Umbilical cord (tissue), 2 donors: ENCODE data around the gene OR2V1. TPM values are rescaled to one million over a fixed set of nuclear protein-coding genes. Genes with fewer than 3 reads are reported as not detected.
"Not testable (repeated sequence)": the region's sequence is repeated elsewhere in the genome, so short reads cannot be mapped to it uniquely, and the experiment has no call there.

ENCODE experiments used
- DNase-seq: peaks from one replicate; pipeline ENCODE4 v3.0.0-alpha.2; 2015; ENCODE audit warnings: low spot score
- total RNA-seq: library from RNA; depleted of rRNA; stranded (reverse); fragments of >200 nt; gene quantifications from one replicate; pipeline ENCODE4 v1.2.3, GENCODE V29; 2014; ENCODE audit warnings: low replicate concordance; ENCODE audit not compliant: insufficient read depth

The OR2V1 gene
- total RNA-seq, 1 donor from 2014 or later: 0.96 TPM

DNA sequence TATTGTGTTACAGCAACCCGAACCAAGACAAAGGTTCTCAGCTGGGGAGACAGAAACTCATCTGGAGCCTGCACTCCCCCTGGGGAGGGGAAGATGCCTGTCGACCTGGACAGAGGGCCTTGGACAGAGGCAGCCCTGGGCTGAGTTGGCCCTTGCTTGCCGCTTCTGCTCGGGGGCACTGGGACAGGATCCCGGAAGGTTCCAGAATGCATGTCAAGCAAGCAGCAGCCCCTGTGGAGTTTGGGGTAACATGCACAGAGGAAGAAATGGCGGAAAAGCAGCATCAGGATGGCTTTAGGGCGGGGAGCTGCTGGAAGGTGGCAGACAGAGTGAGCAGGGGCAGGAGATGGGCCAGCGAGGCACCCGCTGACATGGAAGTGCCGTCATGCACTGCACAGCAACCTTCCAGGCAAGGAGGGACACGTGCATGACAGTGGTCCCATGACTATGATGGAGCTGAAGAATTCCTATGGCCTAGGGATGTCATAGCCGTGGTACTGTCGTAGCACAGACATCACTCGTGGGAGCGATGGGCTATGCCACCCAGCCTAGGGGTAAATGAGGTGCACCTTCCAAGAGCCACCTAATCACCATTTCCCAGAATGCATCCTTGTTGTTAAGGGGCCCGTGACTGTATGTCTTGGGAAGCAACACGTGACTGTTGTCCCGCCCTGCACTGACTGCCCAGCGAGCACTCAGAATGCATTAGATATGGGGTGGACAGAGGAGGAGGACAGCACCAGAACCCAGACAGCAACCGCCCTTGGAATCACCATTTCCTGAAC is 26.2 kb downstream of the OR2V1 start:
- not testable (repeated sequence) for DNase-seq

DNA sequence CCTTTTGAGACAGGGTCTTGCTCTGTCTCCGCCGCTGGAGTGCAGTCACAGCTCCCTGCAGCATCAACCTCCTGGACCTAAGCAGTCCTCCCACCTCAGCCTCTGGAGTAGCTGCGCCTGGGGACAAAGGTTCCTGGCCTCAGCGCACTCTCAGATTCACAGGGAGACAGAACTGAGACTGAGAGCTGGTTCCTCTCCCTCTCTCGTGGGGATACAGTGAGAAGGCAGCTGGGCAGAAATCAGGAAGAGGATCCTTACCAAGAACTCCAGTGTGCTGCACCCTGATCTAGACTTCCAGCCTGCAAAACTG is 26.8 kb downstream of the OR2V1 start:
- not testable (repeated sequence) for DNase-seq

DNA sequence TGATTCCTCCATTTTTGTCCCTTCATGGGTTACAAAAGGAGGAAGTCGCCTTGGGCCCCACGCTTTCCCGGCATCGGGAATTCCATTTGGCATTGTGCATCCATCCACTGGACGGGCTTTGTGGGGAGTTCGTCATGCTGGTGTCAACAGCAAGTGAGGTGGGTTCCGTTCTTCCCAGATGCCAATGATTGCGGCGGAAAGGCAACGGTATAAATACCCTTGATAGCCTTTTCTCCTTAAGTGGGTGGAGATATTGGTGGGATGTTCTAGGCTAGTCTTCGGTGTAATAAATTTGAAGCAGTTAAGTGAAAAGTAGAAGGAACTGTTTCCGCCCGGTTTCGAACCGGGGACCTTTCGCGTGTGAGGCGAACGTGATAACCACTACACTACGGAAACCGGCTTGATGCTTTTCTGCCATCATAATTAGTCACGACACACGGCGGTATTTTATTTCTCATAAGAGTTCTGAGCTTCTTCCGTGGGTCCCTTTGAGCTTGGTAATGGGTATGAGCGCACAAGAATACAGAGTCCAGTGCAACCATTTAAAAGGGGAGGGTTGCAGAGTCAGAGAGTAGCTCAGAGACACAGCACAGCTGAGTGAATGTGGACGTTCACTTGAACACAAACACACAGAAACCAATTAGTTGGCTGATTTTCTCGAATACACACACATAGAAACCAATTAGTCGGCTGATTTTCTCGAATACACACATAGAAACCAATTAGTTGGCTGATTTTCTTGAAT is 28.9 kb downstream of the OR2V1 start:
- DNase-seq: not testable (repeated sequence)

DNA sequence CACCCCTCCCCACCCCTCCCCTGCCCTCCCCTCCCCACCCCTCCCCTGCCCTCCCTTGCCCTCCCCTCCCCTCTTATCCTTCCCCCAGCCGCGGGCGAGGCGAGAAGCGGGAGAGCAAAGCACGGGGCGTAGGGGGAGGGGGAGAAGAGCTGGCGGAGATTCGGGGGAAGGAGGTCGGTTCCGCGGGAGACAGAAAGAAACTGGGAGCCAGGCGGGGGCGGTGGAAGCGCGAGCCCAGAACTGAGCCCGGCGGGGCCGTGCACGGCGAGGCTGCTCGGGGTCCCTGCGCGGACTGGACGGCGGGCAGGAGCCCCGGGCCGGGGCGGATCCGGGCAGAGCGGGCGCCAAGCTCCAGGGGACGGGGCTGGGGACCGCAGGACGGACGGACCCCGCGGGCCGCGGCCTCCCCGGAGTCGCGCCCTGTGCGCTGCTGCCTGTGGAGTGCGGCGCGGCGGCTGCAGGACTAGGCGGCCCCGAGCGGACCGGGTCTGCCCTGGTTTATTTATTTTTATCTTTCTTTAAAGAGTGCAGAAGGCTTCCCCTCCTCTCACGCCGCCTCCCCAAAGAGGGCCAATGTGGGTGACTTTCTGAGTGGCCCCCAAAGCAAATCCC is 29.8 kb downstream of the OR2V1 start:
- not testable (repeated sequence) for DNase-seq

DNA sequence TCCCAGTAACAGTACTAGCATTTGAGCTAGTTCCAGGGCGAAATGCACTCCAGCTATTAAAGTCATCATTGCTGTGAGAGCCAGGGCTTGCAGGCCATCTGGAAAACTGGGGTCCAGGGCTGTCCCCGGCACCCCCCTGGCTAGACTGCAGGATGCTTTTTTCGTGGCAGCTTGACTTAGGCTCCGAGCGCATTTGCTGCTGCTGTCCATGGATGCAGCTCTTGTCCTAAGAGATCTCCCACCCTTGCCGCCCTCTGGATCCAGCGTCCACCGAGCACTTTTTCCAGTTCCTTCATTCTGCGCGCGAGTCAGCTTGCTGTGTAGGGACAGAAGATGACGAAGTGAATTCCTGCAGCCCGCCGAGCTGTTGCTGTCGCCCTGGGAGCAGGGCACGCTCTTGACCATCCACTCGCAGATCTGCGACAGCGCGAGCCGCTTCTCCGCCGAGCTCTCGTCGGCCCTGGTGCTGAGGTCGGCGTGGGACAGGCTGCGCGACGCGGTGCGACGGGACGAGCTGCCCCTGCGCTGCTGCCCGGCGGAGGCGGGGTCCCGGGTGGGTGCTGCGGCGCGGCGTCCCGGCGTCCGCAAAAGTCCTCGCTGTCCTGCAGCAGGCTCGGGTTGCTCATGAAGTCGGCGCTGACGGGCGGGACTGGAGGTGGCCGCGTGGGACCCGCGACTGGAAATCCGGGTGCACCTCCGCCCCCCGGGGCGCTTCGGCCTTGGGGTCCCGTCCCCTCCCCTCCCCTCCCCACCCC is 30.7 kb downstream of the OR2V1 start:
- DNase-seq: no peak

DNA sequence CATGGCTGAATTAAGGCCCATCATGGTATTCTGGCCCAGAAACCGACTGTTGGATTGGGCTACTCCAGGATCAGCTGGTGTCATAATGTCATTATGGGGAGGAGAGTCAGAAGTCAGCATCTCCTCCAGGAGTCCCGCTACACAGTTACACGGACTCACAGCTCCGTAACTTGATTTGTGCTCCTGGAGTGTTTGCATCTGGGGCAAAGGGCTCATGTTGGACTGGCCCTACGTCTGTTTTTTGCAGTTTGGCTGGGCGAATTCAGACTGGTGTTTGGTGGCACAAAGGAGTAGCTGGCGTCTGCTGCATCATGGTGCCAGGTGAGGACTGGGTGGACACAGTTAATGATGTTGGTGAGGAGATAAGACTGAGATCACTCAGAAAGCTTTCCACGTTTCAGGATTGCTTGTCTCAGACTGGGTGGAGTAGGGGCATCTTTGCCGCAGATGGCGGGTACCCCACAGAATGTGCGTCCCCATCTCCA is 31.3 kb downstream of the OR2V1 start:
- no peak for DNase-seq

DNA sequence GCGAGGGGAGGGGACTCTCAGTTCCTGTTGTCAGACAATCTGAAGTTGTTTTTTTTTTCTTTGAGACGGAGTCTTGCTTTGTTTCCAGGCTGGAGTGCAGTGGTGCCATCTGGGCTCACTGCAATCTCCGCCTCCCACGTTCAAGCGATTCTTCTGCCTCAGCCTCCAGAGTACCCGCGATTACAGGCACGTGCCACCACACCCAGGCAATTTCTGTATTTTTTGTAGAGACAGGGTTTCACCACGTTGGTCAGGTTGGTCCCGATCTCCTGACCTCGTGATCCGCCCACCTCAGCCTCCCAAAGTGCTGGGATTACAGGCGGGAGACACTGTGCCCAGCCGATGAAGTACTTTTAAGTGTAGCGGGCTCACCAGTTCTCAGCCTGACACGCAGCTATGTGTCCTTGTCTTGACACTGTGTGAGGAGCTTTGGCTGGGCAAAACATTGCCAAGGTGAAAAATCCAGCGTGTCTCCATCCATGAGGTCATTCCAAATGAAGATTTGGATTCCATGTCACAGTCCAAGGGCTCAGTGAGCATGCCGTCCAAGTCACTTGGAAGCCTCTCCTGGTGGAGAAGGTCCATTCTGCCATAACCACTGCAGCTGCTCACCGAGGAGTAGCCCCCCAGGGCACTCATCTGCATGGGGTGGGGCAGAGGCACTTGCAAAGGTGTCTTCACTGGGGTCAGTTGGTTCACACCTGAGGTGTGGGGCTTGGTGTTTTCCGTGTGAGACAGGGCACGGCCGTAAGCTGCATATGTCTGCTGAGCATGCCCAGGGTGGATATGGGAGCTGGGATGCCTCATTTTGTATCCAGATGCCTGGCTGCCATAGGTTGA is 32.0 kb downstream of the OR2V1 start:
- no peak for DNase-seq

DNA sequence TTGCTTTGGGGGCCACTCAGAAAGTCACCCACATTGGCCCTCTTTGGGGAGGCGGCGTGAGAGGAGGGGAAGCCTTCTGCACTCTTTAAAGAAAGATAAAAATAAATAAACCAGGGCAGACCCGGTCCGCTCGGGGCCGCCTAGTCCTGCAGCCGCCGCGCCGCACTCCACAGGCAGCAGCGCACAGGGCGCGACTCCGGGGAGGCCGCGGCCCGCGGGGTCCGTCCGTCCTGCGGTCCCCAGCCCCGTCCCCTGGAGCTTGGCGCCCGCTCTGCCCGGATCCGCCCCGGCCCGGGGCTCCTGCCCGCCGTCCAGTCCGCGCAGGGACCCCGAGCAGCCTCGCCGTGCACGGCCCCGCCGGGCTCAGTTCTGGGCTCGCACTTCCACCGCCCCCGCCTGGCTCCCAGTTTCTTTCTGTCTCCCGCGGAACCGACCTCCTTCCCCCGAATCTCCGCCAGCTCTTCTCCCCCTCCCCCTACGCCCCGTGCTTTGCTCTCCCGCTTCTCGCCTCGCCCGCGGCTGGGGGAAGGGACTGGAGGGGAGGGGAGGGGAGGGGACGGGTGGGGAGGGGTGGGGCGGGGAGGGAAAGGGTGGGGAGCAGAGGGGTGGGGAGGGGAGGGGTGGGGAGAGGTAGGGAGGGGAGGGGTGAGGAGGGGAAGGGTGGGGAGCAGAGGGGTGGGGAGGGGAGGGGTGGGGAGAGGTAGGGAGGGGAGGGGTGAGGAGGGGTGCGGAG is 33.0 kb downstream of the OR2V1 start:
- not testable (repeated sequence) for DNase-seq

DNA sequence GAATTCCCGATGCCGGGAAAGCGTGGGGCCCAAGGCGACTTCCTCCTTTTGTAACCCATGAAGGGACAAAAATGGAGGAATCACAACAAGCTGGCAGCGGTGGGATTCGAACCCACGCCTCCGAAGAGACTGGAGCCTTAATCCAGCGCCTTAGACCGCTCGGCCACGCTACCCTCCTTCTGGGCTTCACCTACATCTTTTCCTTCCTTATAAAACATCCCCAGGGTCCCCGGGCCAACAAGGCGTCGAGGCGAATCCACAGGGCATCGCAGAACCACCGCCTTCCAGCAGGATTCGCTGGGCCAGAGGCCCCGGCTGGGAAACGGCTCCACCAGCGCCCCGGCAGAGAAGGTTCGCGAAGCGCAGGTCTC is 33.6 kb downstream of the OR2V1 start:
- DNase-seq: not testable (repeated sequence)

DNA sequence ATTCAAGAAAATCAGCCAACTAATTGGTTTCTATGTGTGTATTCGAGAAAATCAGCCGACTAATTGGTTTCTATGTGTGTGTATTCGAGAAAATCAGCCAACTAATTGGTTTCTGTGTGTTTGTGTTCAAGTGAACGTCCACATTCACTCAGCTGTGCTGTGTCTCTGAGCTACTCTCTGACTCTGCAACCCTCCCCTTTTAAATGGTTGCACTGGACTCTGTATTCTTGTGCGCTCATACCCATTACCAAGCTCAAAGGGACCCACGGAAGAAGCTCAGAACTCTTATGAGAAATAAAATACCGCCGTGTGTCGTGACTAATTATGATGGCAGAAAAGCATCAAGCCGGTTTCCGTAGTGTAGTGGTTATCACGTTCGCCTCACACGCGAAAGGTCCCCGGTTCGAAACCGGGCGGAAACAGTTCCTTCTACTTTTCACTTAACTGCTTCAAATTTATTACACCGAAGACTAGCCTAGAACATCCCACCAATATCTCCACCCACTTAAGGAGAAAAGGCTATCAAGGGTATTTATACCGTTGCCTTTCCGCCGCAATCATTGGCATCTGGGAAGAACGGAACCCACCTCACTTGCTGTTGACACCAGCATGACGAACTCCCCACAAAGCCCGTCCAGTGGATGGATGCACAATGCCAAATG is 34.1 kb downstream of the OR2V1 start:
- DNase-seq: not testable (repeated sequence)

DNA sequence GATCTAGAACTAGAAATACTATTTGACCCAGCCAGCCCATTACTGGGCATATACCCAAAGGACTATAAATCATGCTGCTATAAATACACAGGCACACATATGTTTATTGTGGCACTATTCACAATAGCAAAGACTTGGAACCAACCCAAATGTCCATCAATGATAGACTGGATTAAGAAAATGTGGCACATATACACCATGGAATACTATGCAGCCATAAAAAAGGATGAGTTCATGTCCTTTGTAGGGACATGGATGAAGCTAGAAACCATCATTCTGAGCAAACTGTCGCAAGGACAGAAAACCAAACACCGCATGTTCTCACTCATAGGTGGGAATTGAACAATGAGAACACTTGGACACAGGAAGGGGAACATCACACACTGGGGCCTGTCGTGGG is 35.8 kb downstream of the OR2V1 start:
- DNase-seq: not testable (repeated sequence)

DNA sequence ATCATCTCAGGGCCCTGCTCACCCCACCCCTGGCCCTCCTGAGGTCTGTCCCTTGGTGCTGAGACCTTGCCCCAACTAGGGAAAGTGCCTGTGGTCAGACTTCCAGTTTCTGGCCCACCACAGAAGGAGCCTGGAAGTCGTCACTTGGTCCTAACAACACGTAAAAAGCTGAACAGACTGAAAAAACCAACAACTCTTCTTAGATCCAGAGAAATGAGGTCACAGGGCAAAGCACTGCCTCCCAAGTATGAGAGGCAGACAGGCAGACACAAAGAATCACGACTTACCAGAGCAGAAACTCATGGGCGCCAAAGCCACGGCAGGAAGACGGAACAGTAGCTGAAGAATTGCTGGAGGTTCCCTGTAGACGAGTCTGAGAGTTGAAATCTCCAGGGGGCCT is 38.5 kb downstream of the OR2V1 start:
- DNase-seq: no peak

DNA sequence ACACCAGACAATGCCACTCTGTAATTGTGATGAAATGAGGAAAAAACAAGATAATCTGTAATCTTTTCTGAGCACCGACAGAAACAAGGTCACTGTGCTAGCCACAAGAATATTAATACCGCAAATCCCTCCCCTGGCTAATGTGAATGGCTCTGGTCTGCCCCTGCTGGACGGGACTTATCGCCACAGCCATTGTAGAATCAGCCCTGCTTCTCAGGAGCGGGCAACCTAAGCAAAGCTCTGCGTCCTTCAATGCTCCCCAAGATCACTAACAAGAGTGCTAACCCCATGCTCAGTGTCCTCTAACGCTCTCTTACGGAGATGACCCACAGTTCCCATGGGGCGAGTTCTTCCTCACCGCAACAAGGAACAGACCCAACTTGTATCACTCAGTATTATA is 42.7 kb downstream of the OR2V1 start:
- no peak for DNase-seq

DNA sequence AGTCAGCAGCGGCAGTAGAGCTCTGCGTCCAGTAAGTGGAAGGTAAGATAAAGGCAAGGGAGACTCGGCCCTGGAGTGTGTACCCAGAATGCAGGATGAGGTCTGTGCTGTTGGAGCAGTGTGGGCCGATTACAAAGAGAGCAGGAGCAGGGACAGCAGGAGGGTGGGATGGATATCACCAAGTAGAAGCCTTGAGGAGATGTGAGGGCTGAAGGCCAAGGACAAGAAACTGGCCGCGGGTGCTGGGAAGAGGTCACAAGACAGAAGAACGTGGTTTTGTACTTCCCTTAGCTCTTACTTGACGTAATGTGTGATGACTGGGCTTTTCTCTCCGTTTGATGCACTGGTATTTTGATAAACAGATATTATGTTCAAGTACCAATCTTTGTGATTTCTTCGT is 43.7 kb downstream of the OR2V1 start:
- no peak for DNase-seq

DNA sequence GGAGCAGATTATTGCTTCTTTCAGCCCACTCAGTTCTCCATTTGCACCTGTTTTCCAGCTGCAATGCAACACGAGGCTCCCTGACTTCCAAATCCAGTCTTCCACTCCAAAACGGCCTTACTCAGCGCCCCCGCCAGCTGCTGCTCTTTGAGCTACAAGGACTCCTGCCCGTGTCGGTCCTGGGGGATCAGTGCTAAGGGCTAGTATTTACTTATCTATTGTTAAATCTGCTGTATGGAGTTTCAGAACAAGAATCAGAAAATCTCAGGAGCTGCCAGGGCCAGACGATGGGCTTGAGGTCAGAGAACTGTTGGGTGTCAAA is 44.1 kb downstream of the OR2V1 start:
- no peak for DNase-seq

DNA sequence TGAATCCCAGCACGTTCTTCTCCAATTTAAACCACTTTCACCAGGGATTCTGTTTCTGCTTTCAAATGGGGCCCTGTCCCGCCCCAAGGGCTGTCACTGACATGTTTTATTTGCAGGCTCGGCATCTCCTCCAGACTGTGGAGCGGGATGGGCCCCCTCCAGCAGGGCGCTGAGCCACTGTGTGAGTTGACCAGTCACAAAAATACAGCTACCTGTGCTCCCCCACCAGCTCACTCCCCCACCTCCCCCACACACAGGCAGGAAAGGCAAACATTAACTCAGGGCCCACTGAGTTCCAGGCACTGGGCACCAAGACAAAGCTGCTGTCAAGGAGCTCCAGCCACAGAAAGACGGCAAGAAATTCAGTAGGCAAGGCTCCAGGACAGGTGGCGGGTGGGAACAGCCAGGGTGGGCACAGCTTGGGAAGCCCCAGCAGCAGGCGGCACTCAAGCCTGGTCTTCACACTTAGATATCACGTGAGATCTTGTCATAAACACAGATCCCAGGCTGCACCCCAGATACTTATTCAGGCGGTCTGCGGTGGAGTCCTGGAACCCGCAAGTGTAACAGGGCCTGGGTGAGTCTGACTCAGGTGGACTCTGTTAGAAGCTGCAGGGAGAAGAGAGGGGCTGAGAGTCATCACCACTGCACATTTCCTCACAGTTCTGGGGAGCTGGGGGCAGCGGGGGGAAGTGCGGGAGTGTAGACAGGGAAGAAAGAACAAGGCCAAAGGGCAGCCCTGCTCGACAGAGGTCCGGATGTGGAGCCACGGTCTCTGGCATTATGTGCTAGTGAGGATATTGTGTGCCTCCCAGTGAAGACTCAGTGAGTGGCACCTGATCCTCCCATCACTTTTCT is 44.7 kb downstream of the OR2V1 start:
- no peak for DNase-seq

DNA sequence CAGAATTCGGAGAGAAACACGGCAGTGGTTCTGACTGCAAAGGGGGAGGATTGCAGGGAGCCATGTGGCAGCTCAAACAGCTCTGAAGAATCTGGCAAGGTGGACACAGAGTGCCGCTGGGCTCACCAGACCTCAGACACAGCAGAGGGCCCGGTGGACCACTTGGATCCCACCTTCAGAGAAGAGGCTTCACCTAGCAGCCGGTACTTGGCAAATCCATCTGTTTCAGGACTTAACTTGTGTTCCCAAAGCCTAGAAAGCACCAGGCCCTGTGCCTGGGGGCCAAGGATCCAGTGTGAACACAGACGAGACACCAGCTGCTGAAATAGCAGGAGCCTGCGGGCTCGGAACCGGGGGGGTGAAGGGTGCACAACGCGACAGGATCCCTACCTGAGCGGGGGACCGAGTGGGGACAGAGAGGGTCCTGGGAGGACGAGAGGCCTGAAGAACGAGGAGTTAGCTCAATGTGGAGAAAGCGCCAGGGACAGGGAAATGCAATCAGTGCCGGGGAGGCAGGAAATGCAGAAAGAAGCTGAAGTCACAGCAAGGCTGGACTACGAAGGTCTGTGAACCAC is 46.3 kb downstream of the OR2V1 start:
- no peak for DNase-seq

DNA sequence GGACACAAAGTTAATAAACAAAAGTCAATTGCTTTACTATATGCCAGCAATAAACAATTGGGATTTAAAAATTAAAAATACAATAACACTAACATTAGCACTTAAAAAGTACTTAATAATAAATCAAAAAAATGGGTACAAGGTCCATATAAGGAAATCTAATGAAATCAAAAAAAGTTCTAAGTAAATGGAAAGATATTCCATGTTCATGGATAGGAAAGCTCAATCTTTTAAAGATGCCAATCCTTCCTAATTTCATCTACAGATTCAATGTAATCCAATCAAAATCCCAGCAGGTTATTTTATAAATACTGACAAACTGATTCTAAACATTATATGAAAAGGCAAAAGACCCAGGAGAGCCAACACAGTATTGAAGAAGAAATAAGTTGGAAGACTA is 49.0 kb downstream of the OR2V1 start:
- DNase-seq: no peak

DNA sequence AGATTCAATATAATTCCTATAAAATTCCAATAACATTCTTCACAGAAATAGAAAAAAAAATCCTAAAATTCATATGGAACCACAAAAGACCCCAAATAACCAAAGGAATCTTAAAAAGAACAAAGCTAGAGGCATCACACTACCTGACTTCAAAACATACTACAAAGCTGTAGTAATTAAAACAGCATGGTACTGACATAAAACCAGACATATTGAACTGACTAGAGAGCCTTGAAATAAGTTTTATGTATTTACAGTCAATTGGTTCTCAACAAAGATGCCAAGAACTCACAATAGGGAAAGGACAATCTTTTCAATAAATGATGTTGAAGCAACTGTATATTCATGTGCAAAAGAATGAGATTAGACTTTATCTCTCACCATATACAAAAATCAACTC is 54.0 kb downstream of the OR2V1 start:
- DNase-seq: no peak
